Fibroblast of upper back skin (primary cell): ENCODE measurements around the gene COQ7.

ENCODE experiments used
- DNase-seq: peaks from one replicate; pipeline ENCODE4 v3.0.0-alpha.2; 2013

The COQ7 gene

GRCh38 chr16:19086322-19087199 lies 19.1 kb downstream of the COQ7 start:
- peak; percentile 94 for DNase-seq

GRCh38 chr16:19088341-19088916 lies 21.0 kb downstream of the COQ7 start:
- no peak for DNase-seq

- no peak for DNase-seq
Observed at GRCh38 chr16:19089410-19089955, 22.1 kb downstream of the COQ7 start.

- no peak for DNase-seq
Observed at GRCh38 chr16:19090916-19091315, 23.5 kb downstream of the COQ7 start.

GRCh38 chr16:19092653-19093410 lies 25.4 kb downstream of the COQ7 start:
- DNase-seq, result no peak

- no peak for DNase-seq
Observed at GRCh38 chr16:19093631-19094541, 26.5 kb downstream of the COQ7 start.

GRCh38 chr16:19094542-19095365 lies 27.3 kb downstream of the COQ7 start:
- DNase-seq, result no peak

GRCh38 chr16:19095654-19096053 lies 28.2 kb downstream of the COQ7 start:
- no peak for DNase-seq

GRCh38 chr16:19098173-19098572 lies 30.8 kb downstream of the COQ7 start:
- DNase-seq, result no peak

GRCh38 chr16:19102187-19102872 lies 34.9 kb downstream of the COQ7 start:
- DNase-seq, result no peak

GRCh38 chr16:19104607-19105006 lies 37.2 kb downstream of the COQ7 start:
- no peak for DNase-seq

- no peak for DNase-seq
Observed at GRCh38 chr16:19105131-19105530, 37.7 kb downstream of the COQ7 start.

GRCh38 chr16:19105891-19106624 lies 38.6 kb downstream of the COQ7 start:
- DNase-seq, result no peak

- DNase-seq, result no peak
Observed at GRCh38 chr16:19106625-19107020, 39.2 kb downstream of the COQ7 start.

GRCh38 chr16:19108409-19109287 lies 41.2 kb downstream of the COQ7 start:
- no peak for DNase-seq

- no peak for DNase-seq
Observed at GRCh38 chr16:19109288-19109664, 41.9 kb downstream of the COQ7 start.

- no peak for DNase-seq
Observed at GRCh38 chr16:19110537-19111360, 43.3 kb downstream of the COQ7 start.

- DNase-seq, result no peak
Observed at GRCh38 chr16:19112099-19112407, 44.6 kb downstream of the COQ7 start.
